C4-2B (cell line): ENCODE measurements around the gene GTF2F1.

Experiments used
- CTCF ChIP-seq: fragments of 450-650 bp; conservative IDR thresholded peaks from 2 replicates; pipeline ENCODE4 v1.5.1; 2017; ENCODE audit warnings: mild to moderate bottlenecking
- ZFX ChIP-seq: fragments of 450-650 bp; IDR thresholded peaks from 2 replicates; pipeline ENCODE4 v1.6.1; 2017

GRCh38 chr19:6374711-6375410 lies 18.1 kb downstream of the GTF2F1 start:
- no peak for TF ChIP-seq CTCF
- no peak for TF ChIP-seq ZFX
